Activated T-helper 2 cell treated with anti-CD3 and anti-CD28 coated beads, Interferon-gamma antibody, Interleukin-2, Interleukin-4, amounts not matched to agents 10 μg/mL and 5 μg/mL and 100 μg/mL, durations not matched to agents 14 hours and 24 hours and 36 hours (primary cell): Measurements from ENCODE around the gene MTMR3. TPM values are rescaled to one million over a fixed set of nuclear protein-coding genes. Genes with fewer than 3 reads are reported as not detected.

Experiments
- DNase-seq: peaks from one replicate; pipeline ENCODE4 v3.0.0; 2021; ENCODE audit warnings: low spot score
- H3K27ac Mint-ChIP-seq: one replicate; pipeline ENCODE4 v1.8.0; 2021; ENCODE audit warnings: mixed read lengths
- H3K27me3 Mint-ChIP-seq: one replicate; pipeline ENCODE4 v1.8.0; 2021; ENCODE audit warnings: low read depth, mixed read lengths
- H3K36me3 Mint-ChIP-seq: one replicate; pipeline ENCODE4 v1.8.0; 2021; ENCODE audit warnings: low read depth, mixed read lengths
- H3K4me1 Mint-ChIP-seq: one replicate; pipeline ENCODE4 v1.8.0; 2021; ENCODE audit warnings: low read depth, mixed read lengths
- H3K4me3 Mint-ChIP-seq: one replicate; pipeline ENCODE4 v1.8.0; 2021; ENCODE audit warnings: low read depth, mild to moderate bottlenecking, moderate library complexity, mixed read lengths
- H3K9me3 Mint-ChIP-seq: one replicate; pipeline ENCODE4 v1.8.0; 2021; ENCODE audit warnings: mixed read lengths
- intact Hi-C: fragments of 100-400 bp; cut with micrococcal nuclease; formaldehyde crosslinking; loops from one replicate; pipeline ENCODE4 v1.15.1; 2023
- total RNA-seq: library from RNA; stranded (reverse); gene quantifications from 2 replicates; pipeline ENCODE4 v1.2.3, GENCODE V29; 2022

The MTMR3 gene
- total RNA-seq, 1 donor from 2014 or later: 22.1 TPM

GRCh38 chr22:29936186-29936585, 53.2 kb downstream of the MTMR3 start:
- DNase-seq: no peak
- H3K4me3 Mint-ChIP-seq: no peak overlapping the region
- no peaks in the 10 kb centered on the region for H3K27me3 Mint-ChIP-seq
- no peak overlapping the region for H3K27ac Mint-ChIP-seq
- peaks cover 11% of the 10 kb centered on the region for H3K4me1 Mint-ChIP-seq
- intact Hi-C loops: no loop called here
- H3K36me3 Mint-ChIP-seq: no peaks in the 10 kb centered on the region
- no peaks in the 10 kb centered on the region for H3K9me3 Mint-ChIP-seq

DNA sequence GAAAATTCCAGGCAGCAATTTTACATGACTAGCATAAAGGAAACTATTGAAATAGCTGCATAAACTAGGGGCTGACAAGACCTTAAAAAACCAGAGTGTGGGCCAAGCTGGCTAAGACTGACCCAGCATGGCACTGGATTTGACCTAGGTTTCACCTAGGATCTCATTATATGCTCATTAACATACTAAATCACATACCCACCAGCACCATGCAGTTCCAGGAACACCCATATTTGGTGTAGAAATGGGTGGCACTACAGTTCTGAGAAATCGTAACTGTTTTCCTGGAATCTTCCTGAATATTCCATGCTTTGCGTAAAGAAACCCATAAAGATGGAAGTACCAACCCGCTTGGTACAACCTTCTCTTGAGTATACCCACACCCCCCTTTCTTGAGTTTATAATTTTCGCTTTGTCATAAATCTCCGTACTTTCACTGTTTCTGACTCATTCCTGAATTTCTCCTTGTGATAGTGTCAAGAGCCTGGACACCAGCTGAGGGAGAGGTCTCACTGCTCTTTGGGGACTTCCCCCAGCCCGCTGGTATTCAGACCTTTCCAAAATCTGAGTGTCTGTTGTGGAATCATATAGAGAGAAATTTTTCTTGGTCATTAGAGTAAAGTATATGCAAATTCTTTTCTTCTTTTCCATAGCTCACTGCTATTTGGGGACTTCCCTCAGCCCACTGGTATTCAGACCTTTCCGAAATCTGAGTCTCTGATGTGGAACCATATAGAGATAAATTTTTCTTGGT, 55.1 kb downstream of the MTMR3 start:
- H3K9me3 Mint-ChIP-seq: no peaks in the 10 kb centered on the region
- intact Hi-C loops: no loop called here
- no peak overlapping the region for H3K4me3 Mint-ChIP-seq
- no peak overlapping the region for H3K27ac Mint-ChIP-seq
- H3K27me3 Mint-ChIP-seq: no peaks in the 10 kb centered on the region
- peaks cover 8% of the 10 kb centered on the region for H3K4me1 Mint-ChIP-seq
- DNase-seq: no peak
- no peaks in the 10 kb centered on the region for H3K36me3 Mint-ChIP-seq

- DNase-seq: no peak
- intact Hi-C loops: no loop called here
- Mint-ChIP-seq H3K4me1 (peaks cover 11% of the 10 kb centered on the region), H3K27me3 (no peaks in the 10 kb centered on the region), H3K27ac (no peak overlapping the region), H3K36me3 (no peaks in the 10 kb centered on the region), H3K9me3 (no peaks in the 10 kb centered on the region), H3K4me3 (no peak overlapping the region)
Measured at GRCh38 chr22:29940526-29940925, 57.6 kb downstream of the MTMR3 start.

GRCh38 chr22:29944339-29944738, 61.4 kb downstream of the MTMR3 start:
- Mint-ChIP-seq H3K4me1 (peaks cover 12% of the 10 kb centered on the region), H3K4me3 (no peak overlapping the region), H3K27ac (no peak overlapping the region), H3K9me3 (no peaks in the 10 kb centered on the region), H3K36me3 (no peaks in the 10 kb centered on the region), H3K27me3 (peaks cover 1% of the 10 kb centered on the region)
- no peak for DNase-seq
- intact Hi-C loops: no loop called here

- peaks cover 1% of the 10 kb centered on the region for H3K27me3 Mint-ChIP-seq
- intact Hi-C loops: no loop called here
- no peaks in the 10 kb centered on the region for H3K9me3 Mint-ChIP-seq
- peaks cover 16% of the 10 kb centered on the region for H3K4me1 Mint-ChIP-seq
- no peaks in the 10 kb centered on the region for H3K36me3 Mint-ChIP-seq
- no peak overlapping the region for H3K4me3 Mint-ChIP-seq
- H3K27ac Mint-ChIP-seq: no peak overlapping the region
- no peak for DNase-seq
Measured at GRCh38 chr22:29945435-29945834, 62.5 kb downstream of the MTMR3 start.

- intact Hi-C loops: no loop called here
- H3K27ac Mint-ChIP-seq: no peak overlapping the region
- no peaks in the 10 kb centered on the region for H3K36me3 Mint-ChIP-seq
- peaks cover 14% of the 10 kb centered on the region for H3K4me1 Mint-ChIP-seq
- H3K9me3 Mint-ChIP-seq: no peaks in the 10 kb centered on the region
- no peak for DNase-seq
- no peak overlapping the region for H3K4me3 Mint-ChIP-seq
- peaks cover 1% of the 10 kb centered on the region for H3K27me3 Mint-ChIP-seq
Measured at GRCh38 chr22:29946220-29946619, 63.2 kb downstream of the MTMR3 start.

- no peak overlapping the region for H3K4me3 Mint-ChIP-seq
- peaks cover 1% of the 10 kb centered on the region for H3K27me3 Mint-ChIP-seq
- H3K4me1 Mint-ChIP-seq: peaks cover 16% of the 10 kb centered on the region
- H3K27ac Mint-ChIP-seq: no peak overlapping the region
- DNase-seq: no peak
- intact Hi-C loops: no loop called here
- H3K36me3 Mint-ChIP-seq: no peaks in the 10 kb centered on the region
- H3K9me3 Mint-ChIP-seq: no peaks in the 10 kb centered on the region
Measured at GRCh38 chr22:29947410-29948384, 64.7 kb downstream of the MTMR3 start.

DNA sequence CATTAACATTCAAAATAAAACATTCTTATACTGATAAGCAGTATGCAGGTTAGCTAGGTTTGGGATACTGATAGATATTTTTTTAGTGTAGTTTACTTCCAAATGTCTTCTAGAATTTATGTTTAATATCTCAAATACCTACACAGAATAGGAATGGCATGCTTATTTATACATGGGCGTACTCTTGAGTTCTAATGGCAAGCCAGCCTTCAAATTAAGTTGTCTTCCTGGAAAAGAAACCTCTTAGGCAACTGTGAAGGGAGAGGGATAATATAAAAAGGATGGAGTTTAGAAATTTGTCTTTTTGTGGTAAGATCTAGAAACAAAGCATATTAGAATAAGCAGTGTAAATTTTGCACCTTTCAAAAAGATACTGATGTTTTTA, 65.4 kb downstream of the MTMR3 start:
- Mint-ChIP-seq H3K4me3 (no peak overlapping the region), H3K27me3 (peaks cover 1% of the 10 kb centered on the region), H3K9me3 (no peaks in the 10 kb centered on the region), H3K27ac (no peak overlapping the region), H3K36me3 (no peaks in the 10 kb centered on the region), H3K4me1 (peaks cover 17% of the 10 kb centered on the region)
- intact Hi-C loops: no loop called here
- no peak for DNase-seq

- Mint-ChIP-seq H3K36me3 (no peaks in the 10 kb centered on the region), H3K9me3 (no peaks in the 10 kb centered on the region), H3K4me3 (no peak overlapping the region), H3K4me1 (peaks cover 13% of the 10 kb centered on the region), H3K27me3 (peaks cover 1% of the 10 kb centered on the region), H3K27ac (no peak overlapping the region)
- DNase-seq: no peak
- intact Hi-C loops: no loop called here
Measured at GRCh38 chr22:29949872-29950271, 66.9 kb downstream of the MTMR3 start.

DNA sequence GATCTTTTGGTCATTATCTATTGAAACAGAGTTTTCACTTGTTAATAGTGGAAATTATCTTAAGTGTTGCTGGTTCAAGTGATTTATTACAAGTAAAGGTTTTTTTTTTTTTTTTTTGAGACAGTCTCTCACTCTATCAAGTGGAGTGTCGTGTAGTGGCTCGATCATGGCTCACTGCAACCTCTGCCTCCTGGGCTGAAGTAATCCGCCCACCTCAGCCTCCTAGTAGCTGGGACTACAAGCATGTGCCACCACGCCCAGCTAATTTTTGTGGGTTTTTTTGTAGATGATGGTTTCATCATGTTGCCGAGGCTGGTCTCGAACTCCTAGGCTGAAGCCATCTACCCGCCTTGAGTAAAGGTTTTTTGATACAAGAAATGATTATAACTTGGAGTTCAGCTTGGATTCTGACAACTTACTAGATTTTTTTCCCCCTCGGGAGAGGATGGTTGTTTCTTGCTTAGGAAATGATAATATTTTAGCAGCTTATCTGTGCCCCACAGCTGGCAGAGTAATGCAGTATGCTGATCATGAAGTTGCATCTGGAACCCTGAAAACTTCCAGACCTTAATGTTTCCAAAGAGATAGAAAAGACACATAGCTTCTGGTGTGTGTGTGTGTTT, 68.9 kb downstream of the MTMR3 start:
- no peak for DNase-seq
- no peak overlapping the region for H3K4me3 Mint-ChIP-seq
- no peaks in the 10 kb centered on the region for H3K27me3 Mint-ChIP-seq
- no peaks in the 10 kb centered on the region for H3K36me3 Mint-ChIP-seq
- no peak overlapping the region for H3K27ac Mint-ChIP-seq
- intact Hi-C loops: no loop called here
- peaks cover 9% of the 10 kb centered on the region for H3K4me1 Mint-ChIP-seq
- H3K9me3 Mint-ChIP-seq: no peaks in the 10 kb centered on the region

GRCh38 chr22:29954203-29954855, 71.4 kb downstream of the MTMR3 start:
- intact Hi-C loops: no loop called here
- Mint-ChIP-seq H3K27ac (no peak overlapping the region), H3K4me1 (peaks cover 8% of the 10 kb centered on the region), H3K4me3 (no peak overlapping the region), H3K36me3 (no peaks in the 10 kb centered on the region), H3K9me3 (no peaks in the 10 kb centered on the region), H3K27me3 (no peaks in the 10 kb centered on the region)
- DNase-seq: no peak

DNA sequence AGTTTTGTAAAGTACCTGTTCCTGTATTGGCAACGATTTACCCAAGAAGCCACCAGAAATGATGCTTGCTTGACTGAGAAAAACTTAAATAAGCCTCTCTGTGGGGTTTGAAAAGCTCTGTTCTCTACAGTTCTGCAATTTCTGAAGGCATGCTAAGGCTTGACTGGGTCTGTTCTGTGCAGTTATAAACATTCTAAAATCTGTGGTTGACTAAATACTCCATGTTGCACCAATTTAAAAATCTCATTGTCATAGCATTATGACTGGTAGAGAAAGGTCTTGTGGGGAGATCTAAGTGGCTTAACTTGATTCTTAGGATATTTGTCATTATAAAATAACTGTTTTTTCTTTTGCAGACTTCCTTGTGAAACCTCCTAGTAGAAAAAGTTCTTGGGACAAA, 73.7 kb downstream of the MTMR3 start:
- no peak overlapping the region for H3K27ac Mint-ChIP-seq
- no peak for DNase-seq
- no peak overlapping the region for H3K4me3 Mint-ChIP-seq
- H3K4me1 Mint-ChIP-seq: peaks cover 6% of the 10 kb centered on the region
- no peaks in the 10 kb centered on the region for H3K9me3 Mint-ChIP-seq
- intact Hi-C loops: no loop called here
- H3K36me3 Mint-ChIP-seq: no peaks in the 10 kb centered on the region
- no peaks in the 10 kb centered on the region for H3K27me3 Mint-ChIP-seq
